GM18858 (cell line): ENCODE results near the gene WASF1.
"Not testable (repeated sequence)": the region's sequence is repeated elsewhere in the genome, so short reads cannot be mapped to it uniquely, and the experiment has no call there.

Source experiments
- ATAC-seq: cut with Tn5 transposase; IDR thresholded peaks from one replicate; pipeline ENCODE4 v1.9.1; 2021; ENCODE audit not compliant: unreplicated experiment

The WASF1 gene

DNA sequence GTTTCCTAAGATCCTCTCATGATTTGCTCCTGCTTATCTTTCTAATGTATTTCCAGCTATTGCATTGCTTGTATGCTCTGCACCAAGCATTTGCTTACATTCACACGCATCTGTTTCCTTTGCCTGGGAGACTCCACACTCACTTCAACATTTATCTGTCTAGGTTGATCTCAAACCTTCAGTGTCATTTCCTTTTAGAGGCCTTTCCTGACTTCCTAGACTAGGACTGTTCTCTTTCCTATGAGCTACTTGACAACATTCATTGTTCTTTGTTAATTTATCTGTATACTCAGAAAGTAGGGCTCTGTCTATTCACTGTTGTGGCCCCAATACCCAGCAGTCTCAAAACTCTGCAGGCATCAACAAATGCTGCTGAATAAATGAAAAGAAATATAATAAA lies 84.4 kb downstream of the WASF1 start:
- ATAC-seq, result no peak

DNA sequence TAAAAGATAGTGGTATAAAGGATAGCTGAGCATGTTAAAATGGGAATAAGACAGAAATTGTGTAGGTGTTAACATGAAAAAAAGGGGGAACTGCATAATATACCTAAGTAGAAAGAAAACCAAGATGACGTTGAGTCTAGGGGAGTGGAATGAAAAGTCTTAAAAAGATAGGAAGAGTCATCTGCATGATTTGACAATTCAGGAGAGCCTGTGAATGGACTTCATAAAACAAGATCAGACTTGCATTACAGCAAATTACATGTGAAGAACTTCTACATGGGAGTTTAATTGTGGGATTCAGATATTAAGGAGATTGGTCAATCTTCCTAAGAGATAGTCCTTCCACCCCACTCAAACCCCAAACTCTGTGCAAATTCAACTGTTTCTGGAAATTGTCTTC lies 85.5 kb downstream of the WASF1 start:
- no peak for ATAC-seq

- ATAC-seq, result no peak
Observed at GRCh38 chr6:110090876-110091275, 88.6 kb downstream of the WASF1 start.

DNA sequence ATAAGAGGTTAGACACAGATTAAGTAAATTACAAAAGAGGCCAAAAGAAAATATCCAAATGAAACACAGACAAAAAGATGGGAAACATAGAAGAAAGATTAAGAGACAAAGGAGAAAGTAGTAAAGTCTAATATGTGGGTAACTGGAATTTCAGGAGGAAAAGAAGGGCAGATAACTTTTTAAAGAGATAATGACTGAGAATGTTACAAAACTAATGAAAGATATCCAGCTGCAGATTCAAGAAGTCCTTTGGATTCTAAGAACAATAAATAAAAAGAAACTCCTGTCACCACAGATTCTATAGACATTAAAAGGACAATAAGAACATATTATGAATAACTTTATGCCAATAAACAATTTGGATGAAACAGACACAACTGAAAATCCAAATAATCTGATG lies 90.1 kb downstream of the WASF1 start:
- ATAC-seq, result no peak

GRCh38 chr6:110085285-110085684 lies 94.2 kb downstream of the WASF1 start:
- ATAC-seq, result no peak

DNA sequence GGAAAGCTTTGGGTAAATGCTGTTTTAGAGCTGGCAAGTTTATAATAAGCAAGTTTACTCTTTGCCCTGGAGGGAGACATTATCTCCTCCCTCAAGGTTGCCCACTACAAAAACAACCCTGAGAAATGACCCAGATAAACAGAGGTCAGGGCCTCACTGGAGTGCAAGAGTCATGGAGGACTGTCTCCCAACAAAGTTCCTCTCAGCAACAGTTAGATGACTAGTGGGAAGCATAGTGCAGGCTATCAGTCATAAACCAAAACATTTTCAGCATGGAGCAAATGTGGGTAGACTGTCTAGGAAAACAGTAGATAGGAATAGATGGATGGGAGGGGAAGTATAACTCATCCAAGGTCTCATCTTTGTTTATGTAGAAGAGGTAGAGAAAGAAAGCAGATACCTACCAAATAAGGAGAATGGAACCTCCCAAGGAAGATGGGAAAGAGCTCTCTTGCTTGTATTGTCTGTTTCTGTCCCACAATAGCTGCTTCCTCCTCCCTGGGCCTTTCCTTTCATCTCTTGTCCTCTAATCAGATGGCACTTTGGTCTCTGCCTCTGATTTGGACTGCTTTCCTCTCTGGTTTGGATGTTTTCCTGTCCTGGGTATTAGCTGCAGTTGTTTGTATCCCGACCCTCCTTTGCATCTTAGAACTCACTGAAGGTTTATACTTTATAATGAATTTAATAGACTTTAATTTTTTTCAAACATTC lies 95.4 kb downstream of the WASF1 start:
- ATAC-seq, result no peak

- ATAC-seq, result no peak
Observed at GRCh38 chr6:110075406-110075805, 104.1 kb downstream of the WASF1 start.

- ATAC-seq, result not testable (repeated sequence)
Observed at GRCh38 chr6:110073474-110073873, 106.0 kb downstream of the WASF1 start.

- ATAC-seq, result no peak
Observed at GRCh38 chr6:110068592-110068967, 110.9 kb downstream of the WASF1 start.

DNA sequence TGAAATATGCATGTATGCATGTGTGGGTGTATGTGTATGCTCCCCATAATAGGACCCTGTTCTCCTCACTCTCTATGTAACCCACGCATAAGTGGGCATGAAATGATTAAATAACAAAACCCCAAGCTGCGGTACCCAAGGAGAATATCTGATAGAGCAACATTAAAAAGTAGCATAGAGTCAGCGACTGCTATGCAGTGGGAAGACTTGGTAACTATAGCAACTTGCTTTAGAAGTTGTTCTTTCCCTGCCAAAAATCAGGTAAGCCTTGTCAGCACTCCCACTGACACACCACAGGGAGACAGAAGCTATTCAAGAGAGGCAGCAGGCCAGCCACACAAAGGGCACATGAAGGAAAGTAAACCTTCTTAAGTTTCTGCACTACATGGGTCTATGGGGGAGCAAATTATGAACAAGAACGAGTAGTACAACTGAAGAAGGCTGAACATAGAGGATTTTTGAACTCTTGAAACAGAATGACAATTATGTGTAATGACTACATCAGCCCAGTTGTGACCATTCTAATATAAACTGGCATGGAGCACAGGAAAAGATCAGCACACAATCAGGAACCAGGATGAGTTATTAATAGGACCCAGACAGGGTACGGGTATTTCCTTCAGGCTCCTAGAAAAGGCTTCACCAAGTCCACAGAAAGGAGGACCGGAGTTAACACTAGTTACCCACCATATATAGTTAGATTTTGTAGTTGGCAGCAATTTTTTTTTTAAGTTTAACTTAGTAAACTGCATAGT lies 111.5 kb downstream of the WASF1 start:
- ATAC-seq, result no peak

DNA sequence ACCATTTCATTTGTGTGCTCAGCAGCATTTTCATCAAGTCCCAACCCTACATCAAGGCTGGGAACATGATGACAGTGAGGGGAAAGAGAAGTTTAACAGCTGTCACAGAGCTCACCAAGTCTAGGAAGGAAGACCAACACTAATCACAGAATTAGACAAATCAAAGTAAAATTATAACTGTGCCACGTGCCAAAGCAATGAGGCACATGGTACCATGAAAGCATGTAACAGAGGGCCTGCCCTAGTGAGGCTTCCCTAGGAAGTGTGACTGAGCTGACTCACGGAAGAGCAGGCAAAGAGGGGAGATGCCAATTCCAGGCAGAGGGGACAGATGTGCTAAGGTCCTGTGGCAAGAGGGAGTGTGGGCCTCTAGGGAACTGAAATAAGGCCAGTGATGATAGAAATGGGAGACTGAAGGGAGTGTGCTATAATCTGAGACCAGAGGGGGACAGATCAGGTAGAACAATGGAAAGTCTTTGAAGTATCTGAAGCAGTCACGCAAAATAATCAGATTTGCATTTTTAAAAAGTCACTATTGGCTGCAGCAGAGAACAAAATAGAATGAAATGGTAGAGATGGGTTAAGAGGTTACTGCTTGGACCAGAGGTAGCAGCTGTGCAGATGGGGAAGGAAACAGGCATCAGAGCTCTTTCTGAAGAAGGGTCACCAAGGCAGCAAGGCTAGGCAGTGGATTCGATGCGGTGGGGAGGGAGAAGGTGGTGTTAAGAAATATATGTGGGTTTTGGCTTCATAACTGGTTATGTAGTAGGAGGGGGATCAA lies 114.5 kb downstream of the WASF1 start:
- ATAC-seq, result no peak

DNA sequence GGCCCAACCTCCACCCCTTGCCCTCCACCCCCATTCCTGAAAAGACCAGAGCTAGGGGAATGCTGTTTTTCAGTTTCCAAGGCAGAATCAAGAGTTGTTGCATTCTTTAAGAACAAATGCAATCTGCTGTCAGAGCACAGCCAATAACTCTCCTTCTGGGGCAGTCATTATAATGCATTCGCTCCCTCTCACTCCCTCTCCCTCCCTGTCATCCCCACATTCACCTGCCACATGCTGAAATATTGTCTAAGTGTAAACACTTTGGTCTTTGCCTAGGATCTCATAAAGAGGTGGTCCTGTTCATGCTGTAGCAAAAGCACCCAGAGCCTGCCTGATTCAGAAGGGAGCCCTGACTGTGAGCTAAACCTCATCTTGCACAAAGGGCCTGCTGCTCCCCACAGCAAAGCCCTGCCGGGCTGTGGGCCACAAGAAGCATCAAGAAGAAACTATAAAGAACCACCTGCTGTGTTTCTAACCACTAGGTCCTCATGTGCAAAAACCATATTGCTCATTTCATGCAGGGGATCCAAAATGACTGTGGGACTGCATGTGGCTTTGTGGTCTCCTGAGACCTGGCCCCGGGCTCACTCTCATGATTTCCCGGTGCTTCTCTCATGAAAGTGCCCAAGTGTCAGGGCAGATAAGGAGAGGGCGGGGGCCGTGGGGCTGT lies 115.7 kb downstream of the WASF1 start:
- no peak for ATAC-seq

DNA sequence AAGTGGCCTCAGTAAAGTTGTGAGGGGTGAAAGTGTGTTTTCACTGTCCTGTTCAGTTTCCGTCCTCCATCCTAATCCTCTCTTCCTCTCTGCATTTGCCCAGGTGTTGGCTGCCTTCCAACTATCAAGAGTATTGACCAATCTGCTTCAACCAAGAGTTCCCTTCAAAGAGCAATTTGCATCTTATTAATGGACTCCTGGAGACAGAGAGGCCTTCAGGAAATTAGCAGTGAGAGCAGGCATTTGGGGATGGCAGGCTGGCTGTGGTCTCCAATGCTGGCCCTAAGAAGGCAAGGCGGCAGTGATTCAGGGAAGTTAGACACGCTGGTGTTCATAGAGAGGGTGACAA lies 124.1 kb downstream of the WASF1 start:
- no peak for ATAC-seq

GRCh38 chr6:110054664-110055386 lies 124.6 kb downstream of the WASF1 start:
- no peak for ATAC-seq

GRCh38 chr6:110053395-110054240 lies 125.9 kb downstream of the WASF1 start:
- ATAC-seq, result no peak

DNA sequence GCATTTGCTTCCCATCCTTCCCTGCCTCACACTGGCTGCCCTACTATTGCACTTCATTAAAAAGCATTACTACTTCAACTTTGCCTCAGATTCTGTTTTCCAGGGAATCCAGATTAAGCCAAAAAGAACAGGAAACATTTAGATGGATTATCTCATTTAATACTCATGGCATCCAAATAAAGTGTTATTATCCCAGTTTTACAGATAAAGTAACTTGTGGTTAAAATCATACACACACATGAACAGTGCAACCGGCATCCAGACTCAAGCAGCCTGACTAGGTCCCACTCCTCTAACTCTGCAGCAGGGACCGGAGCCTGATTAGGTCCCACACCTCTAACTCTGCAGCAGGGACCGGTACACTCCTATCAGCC lies 129.0 kb downstream of the WASF1 start:
- no peak for ATAC-seq
